Kidney tubule cell (primary cell): Measurements from ENCODE around the gene DVL1.

ENCODE experiments used
- DNase-seq: peaks from one replicate; pipeline ENCODE4 v3.0.0-alpha.2; 2018; ENCODE audit warnings: low spot score

Gene DVL1

GRCh38 chr1:1298861-1299685, 50.1 kb downstream of the DVL1 start:
- DNase-seq = no peak

GRCh38 chr1:1297802-1298424, 51.3 kb downstream of the DVL1 start:
- DNase-seq = no peak

- DNase-seq = no peak
Measured at GRCh38 chr1:1296070-1297061, 52.9 kb downstream of the DVL1 start.

- no peak for DNase-seq
Measured at GRCh38 chr1:1295154-1295923, 53.9 kb downstream of the DVL1 start.

- no peak for DNase-seq
Measured at GRCh38 chr1:1294250-1294890, 54.8 kb downstream of the DVL1 start.

- DNase-seq = no peak
Measured at GRCh38 chr1:1293263-1294249, 55.7 kb downstream of the DVL1 start.

- DNase-seq = no peak
Measured at GRCh38 chr1:1292851-1293250, 56.4 kb downstream of the DVL1 start.

- DNase-seq = no peak
Measured at GRCh38 chr1:1292442-1292779, 56.8 kb downstream of the DVL1 start.

- peak; percentile 87 for DNase-seq
Measured at GRCh38 chr1:1291548-1292441, 57.4 kb downstream of the DVL1 start.

- DNase-seq = peak; percentile 31
Measured at GRCh38 chr1:1291023-1291528, 58.1 kb downstream of the DVL1 start.

GRCh38 chr1:1290238-1290731, 58.9 kb downstream of the DVL1 start:
- peak; percentile 62 for DNase-seq

GRCh38 chr1:1287288-1288110, 61.7 kb downstream of the DVL1 start:
- no peak for DNase-seq

GRCh38 chr1:1286313-1287261, 62.6 kb downstream of the DVL1 start:
- no peak for DNase-seq

GRCh38 chr1:1285611-1286311, 63.5 kb downstream of the DVL1 start:
- no peak for DNase-seq
